Esophagus muscularis mucosa (tissue), 4 donors: Measurements from ENCODE around the gene MYO9B.

Experiments used
- EP300 ChIP-seq: sonication (generic); formaldehyde crosslinking; IDR thresholded peaks from one replicate; pipeline ENCODE4 v1.6.1; 2017; ENCODE audit warnings: antibody characterized with exemption
- POLR2A ChIP-seq: fragments of 450-650 bp; IDR thresholded peaks from one replicate; pipeline ENCODE4 v1.6.1; 2017; ENCODE audit warnings: antibody characterized with exemption, moderate library complexity, mild to moderate bottlenecking, low read depth
- POLR2AphosphoS5 ChIP-seq, 2 donors: sonication (generic); formaldehyde crosslinking; IDR thresholded peaks; one replicate each; pipeline ENCODE4 v1.6.1; 2017; ENCODE audit warnings: antibody characterized with exemption in 2 of 2
- TF ChIP-seq, protein P1 (sequence below), 3 experiments: fragments of 200-600 bp in 2 of 3; fragments of 450-650 bp in 1 of 3; sonication (generic) in 2 of 3; IDR thresholded peaks; one replicate each; pipeline ENCODE4 v1.5.1; 2017 to 2019; ENCODE audit warnings: antibody characterized with exemption in 3 of 3, mild to moderate bottlenecking in 2 of 3, moderate library complexity in 1 of 3

DNA sequence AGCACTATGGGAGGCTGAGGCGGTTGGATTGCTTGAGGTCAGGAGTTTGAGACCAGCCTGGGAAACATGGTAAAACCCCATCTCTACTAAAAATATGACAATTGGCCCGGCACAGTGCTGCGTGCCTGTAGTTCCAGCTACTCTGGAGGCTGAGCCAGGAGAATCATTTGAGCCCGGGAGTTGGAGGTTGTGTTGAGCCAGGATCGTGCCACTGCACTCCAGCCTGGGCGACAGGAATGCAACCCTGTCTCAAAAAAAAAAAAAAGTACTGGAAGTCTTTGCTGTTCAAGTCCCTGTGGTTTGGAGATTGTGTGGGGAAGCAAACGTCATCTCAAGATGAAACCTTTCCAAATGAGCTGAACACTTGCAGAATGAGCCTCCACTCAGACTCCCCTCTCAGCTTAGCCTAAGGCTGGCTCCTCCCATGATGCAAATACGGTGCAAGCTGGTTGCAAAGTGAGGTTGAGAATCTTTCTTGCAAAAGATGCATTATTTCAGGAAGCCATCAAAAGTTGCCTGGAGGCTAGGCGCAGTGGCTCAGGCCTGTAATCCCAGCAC, 46.2 kb downstream of the MYO9B start:
- TF ChIP-seq, protein P1, sequence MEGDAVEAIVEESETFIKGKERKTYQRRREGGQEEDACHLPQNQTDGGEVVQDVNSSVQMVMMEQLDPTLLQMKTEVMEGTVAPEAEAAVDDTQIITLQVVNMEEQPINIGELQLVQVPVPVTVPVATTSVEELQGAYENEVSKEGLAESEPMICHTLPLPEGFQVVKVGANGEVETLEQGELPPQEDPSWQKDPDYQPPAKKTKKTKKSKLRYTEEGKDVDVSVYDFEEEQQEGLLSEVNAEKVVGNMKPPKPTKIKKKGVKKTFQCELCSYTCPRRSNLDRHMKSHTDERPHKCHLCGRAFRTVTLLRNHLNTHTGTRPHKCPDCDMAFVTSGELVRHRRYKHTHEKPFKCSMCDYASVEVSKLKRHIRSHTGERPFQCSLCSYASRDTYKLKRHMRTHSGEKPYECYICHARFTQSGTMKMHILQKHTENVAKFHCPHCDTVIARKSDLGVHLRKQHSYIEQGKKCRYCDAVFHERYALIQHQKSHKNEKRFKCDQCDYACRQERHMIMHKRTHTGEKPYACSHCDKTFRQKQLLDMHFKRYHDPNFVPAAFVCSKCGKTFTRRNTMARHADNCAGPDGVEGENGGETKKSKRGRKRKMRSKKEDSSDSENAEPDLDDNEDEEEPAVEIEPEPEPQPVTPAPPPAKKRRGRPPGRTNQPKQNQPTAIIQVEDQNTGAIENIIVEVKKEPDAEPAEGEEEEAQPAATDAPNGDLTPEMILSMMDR (IDR thresholded peaks at IDR 0.05): no peak
- TF ChIP-seq POLR2A: no peak
- TF ChIP-seq POLR2AphosphoS5 (IDR thresholded peaks at IDR 0.05): no peak
- no peak for TF ChIP-seq EP300
